ENCODE measurements around the gene RASSF5.

RASSF5 gene

DNA sequence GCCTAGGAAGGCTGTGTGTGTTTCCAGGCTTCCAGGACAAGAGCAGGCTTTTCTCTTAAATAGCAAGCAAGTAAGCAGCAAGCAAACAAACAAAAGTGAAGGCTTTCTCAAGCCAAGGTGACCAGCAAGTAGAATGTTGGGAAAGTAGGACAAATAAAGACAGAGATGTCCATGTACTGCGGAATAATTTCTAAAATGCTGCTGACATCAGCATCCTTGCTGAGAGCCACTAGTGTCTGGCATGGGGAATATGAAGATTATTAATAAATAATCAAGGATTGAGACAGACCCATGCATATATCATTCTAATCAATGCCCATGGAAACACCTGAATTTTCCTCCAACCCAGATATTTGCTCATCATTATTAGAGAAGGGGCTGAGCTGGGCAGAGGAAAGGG, 121.6 kb downstream of the RASSF5 start:
- H3K27ac ChIP-seq (ENCODE audit: low read length): no peak overlapping the region
- TF ChIP-seq EZH2phosphoT487 (IDR thresholded peaks at IDR 0.05; ENCODE audit: low read depth): no peak
- TF ChIP-seq CTCF (IDR thresholded peaks at IDR 0.05; ENCODE audit: low read depth, low read length): no peak
- H4K20me1 ChIP-seq (ENCODE audit: insufficient read depth, low read length): no peaks in the 10 kb centered on the region
- peaks cover 5% of the 10 kb centered on the region for H3K4me1 ChIP-seq (ENCODE audit: low read length)
- H3K36me3 ChIP-seq (replicated peaks; ENCODE audit: low read depth, low read length): no peaks in the 10 kb centered on the region
- H3K4me3 ChIP-seq (ENCODE audit: low read length): no peak overlapping the region
- peaks cover 28% of the 10 kb centered on the region for H3K27me3 ChIP-seq (ENCODE audit: low read depth, low read length)
- no peak overlapping the region for H3K9ac ChIP-seq (ENCODE audit: low read length)
- H3K9me3 ChIP-seq (ENCODE audit: insufficient read depth, low read length): no peaks in the 10 kb centered on the region
- H2AFZ ChIP-seq (ENCODE audit: low read depth, low read length): no peak overlapping the region
- no peaks in the 10 kb centered on the region for H3K79me2 ChIP-seq (ENCODE audit: low read length)
- H3K4me2 ChIP-seq (ENCODE audit: low read length): no peak overlapping the region

GRCh38 chr1:206631085-206631509, 123.8 kb downstream of the RASSF5 start:
- TF ChIP-seq CTCF (IDR thresholded peaks at IDR 0.05; ENCODE audit: low read depth, low read length) (peak; percentile 95), EZH2phosphoT487 (IDR thresholded peaks at IDR 0.05; ENCODE audit: low read depth) (no peak)
- H4K20me1 ChIP-seq (ENCODE audit: insufficient read depth, low read length): no peaks in the 10 kb centered on the region
- peaks cover 31% of the 10 kb centered on the region for H3K27me3 ChIP-seq (ENCODE audit: low read depth, low read length)
- no peak overlapping the region for H3K27ac ChIP-seq (ENCODE audit: low read length)
- no peaks in the 10 kb centered on the region for H3K9me3 ChIP-seq (ENCODE audit: insufficient read depth, low read length)
- H3K36me3 ChIP-seq (replicated peaks; ENCODE audit: low read depth, low read length): no peaks in the 10 kb centered on the region
- no peak overlapping the region for H3K9ac ChIP-seq (ENCODE audit: low read length)
- H3K79me2 ChIP-seq (ENCODE audit: low read length): no peaks in the 10 kb centered on the region
- H3K4me3 ChIP-seq (ENCODE audit: low read length): 0 out of 2 replicates have a peak overlapping the region, but pooled peaks have one; percentile 3
- H3K4me1 ChIP-seq (ENCODE audit: low read length): peaks cover 17% of the 10 kb centered on the region
- peak overlapping the region; percentile 86 for H2AFZ ChIP-seq (ENCODE audit: low read depth, low read length)
- peak overlapping the region; percentile 28 for H3K4me2 ChIP-seq (ENCODE audit: low read length)

DNA sequence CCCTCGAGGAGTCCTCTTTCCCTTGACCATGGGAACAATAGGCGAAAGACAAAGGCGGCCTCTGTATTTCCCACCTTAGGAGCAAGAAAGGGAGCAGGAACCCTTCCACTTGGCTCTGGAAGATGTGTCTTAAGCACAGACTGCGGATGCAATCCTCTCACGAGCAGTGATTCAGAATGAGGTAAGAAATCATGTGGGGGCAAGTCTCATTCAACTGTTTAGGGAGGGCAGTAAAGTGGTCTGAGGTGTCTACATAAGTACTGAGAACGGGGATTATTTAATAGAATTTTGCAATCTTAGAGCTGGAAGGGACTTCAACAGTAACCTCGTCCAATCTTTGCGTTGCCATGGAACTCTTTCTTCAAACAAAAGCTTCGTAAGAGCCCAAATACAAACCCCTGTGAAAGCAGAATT, 126.4 kb downstream of the RASSF5 start:
- Histone ChIP-seq H3K4me3 (ENCODE audit: low read length) (no peak overlapping the region), H3K9ac (ENCODE audit: low read length) (no peak overlapping the region), H3K4me1 (ENCODE audit: low read length) (peaks cover 26% of the 10 kb centered on the region), H4K20me1 (ENCODE audit: insufficient read depth, low read length) (no peaks in the 10 kb centered on the region), H3K36me3 (replicated peaks; ENCODE audit: low read depth, low read length) (no peaks in the 10 kb centered on the region), H3K4me2 (ENCODE audit: low read length) (no peak overlapping the region), H3K27ac (ENCODE audit: low read length) (no peak overlapping the region), H2AFZ (ENCODE audit: low read depth, low read length) (no peak overlapping the region), H3K79me2 (ENCODE audit: low read length) (no peaks in the 10 kb centered on the region), H3K27me3 (ENCODE audit: low read depth, low read length) (peaks cover 32% of the 10 kb centered on the region), H3K9me3 (ENCODE audit: insufficient read depth, low read length) (no peaks in the 10 kb centered on the region)
- no peak for TF ChIP-seq EZH2phosphoT487 (IDR thresholded peaks at IDR 0.05; ENCODE audit: low read depth)
- TF ChIP-seq CTCF (IDR thresholded peaks at IDR 0.05; ENCODE audit: low read depth, low read length): no peak

- TF ChIP-seq CTCF (IDR thresholded peaks at IDR 0.05; ENCODE audit: low read depth, low read length) (peak; percentile 95), EZH2phosphoT487 (IDR thresholded peaks at IDR 0.05; ENCODE audit: low read depth) (no peak)
- H3K4me3 ChIP-seq (ENCODE audit: low read length): peak overlapping the region; percentile 84
- peak overlapping the region; percentile 92 for H3K4me2 ChIP-seq (ENCODE audit: low read length)
- H3K9me3 ChIP-seq (ENCODE audit: insufficient read depth, low read length): no peaks in the 10 kb centered on the region
- H3K79me2 ChIP-seq (ENCODE audit: low read length): no peaks in the 10 kb centered on the region
- peaks cover 24% of the 10 kb centered on the region for H3K27me3 ChIP-seq (ENCODE audit: low read depth, low read length)
- peak overlapping the region; percentile 70 for H3K9ac ChIP-seq (ENCODE audit: low read length)
- H3K27ac ChIP-seq (ENCODE audit: low read length): peak overlapping the region; percentile 17; the same call in 1 of the 2 replicates
- H4K20me1 ChIP-seq (ENCODE audit: insufficient read depth, low read length): no peaks in the 10 kb centered on the region
- no peaks in the 10 kb centered on the region for H3K36me3 ChIP-seq (replicated peaks; ENCODE audit: low read depth, low read length)
- H2AFZ ChIP-seq (ENCODE audit: low read depth, low read length): peak overlapping the region; percentile 74
- H3K4me1 ChIP-seq (ENCODE audit: low read length): peaks cover 26% of the 10 kb centered on the region
Measured at GRCh38 chr1:206634365-206635079, 127.2 kb downstream of the RASSF5 start.
